ENCODE measurements around the gene VEZF1. TPM values are rescaled to one million over a fixed set of nuclear protein-coding genes. Genes with fewer than 3 reads are reported as not detected.

The VEZF1 gene
- total RNA-seq, 4 donors from 2014 or later, result 44.0 to 65.1 (median 50.1) TPM

DNA sequence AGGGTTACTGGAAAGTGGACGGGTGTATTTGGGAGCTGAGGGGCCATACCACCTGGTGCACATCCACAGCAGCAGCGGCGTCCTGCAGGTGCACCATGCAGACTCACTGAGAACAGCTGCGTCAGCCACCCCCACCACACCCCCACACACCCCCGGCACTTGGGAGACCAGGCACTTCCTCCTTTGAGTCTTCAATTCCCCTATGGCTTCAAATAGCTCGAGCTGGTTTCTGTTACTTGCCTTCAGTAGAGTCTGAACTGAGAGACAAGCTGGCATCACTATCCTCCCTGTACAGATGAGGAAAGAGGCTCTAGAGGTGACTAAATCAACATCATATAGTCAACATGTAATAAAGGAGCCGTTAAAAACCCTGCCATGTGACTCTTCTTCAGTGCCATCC is 48.3 kb downstream of the VEZF1 start:
- DNase-seq, result peak; percentile 66
- no peaks in the 10 kb centered on the region for H3K9me3 ChIP-seq
- no peaks in the 10 kb centered on the region for H3K27me3 ChIP-seq
- WGBS, 2 donors (ENCODE audit: low coverage in 1 of 2), result 8 to 25% methylated on average over 2 to 7 of the region's 7 CpGs
- in situ Hi-C loops (cut with MboI; ENCODE audit: low pct_ligation_motif_present in 1 of 4, low pct_unique_long_range_greater_than_20kb in 1 of 4, low sequenced_read_pairs in 3 of 4) (no loop called here), intact Hi-C loops (cut with DNase I; ENCODE audit: low total_unique reads) (loop anchor here (5.0 kb wide), 2 partner anchors 47 to 48 kb away; partner anchors contain the start of gene VEZF1)
- TF ChIP-seq, protein P1, sequence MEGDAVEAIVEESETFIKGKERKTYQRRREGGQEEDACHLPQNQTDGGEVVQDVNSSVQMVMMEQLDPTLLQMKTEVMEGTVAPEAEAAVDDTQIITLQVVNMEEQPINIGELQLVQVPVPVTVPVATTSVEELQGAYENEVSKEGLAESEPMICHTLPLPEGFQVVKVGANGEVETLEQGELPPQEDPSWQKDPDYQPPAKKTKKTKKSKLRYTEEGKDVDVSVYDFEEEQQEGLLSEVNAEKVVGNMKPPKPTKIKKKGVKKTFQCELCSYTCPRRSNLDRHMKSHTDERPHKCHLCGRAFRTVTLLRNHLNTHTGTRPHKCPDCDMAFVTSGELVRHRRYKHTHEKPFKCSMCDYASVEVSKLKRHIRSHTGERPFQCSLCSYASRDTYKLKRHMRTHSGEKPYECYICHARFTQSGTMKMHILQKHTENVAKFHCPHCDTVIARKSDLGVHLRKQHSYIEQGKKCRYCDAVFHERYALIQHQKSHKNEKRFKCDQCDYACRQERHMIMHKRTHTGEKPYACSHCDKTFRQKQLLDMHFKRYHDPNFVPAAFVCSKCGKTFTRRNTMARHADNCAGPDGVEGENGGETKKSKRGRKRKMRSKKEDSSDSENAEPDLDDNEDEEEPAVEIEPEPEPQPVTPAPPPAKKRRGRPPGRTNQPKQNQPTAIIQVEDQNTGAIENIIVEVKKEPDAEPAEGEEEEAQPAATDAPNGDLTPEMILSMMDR (IDR thresholded peaks at IDR 0.05), result no peak
- TF ChIP-seq POLR2AphosphoS5 (IDR thresholded peaks at IDR 0.05), result peak in 1 of 3 donors; percentile 1
- no peak for TF ChIP-seq EP300 (IDR thresholded peaks at IDR 0.05; ENCODE audit: low read depth)
- no peak for TF ChIP-seq POLR2A (IDR thresholded peaks at IDR 0.05)
- peaks cover 60 to 94% (median 79%) of the 10 kb centered on the region in 4 donors for H3K4me1 ChIP-seq
- H3K4me3 ChIP-seq, result no peak overlapping the region
- peak overlapping the region; percentile 91 to 99 (median 97) for H3K27ac ChIP-seq
- no peaks in the 10 kb centered on the region for H3K36me3 ChIP-seq

DNA sequence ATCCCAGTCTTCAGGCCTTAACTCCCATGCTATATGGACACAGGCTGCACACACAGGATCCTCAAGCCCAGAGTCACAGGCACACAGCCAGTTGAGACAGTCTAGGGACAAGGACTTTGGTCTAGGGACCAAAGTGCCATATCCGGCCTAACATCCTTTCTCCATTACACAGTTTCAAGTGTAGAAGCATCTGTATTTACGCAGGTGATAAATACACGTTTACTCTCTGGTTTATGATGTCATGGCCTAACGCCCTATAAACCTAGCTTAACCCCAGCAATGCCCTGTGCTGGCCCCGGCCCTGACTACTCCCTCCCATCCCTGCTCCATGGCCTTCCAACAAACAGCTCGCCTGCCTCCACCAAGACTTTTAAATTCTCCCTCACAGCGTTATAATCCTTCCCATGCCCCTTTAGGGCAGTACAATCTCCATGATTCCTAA is 50.0 kb downstream of the VEZF1 start:
- Histone ChIP-seq H3K9me3 (no peaks in the 10 kb centered on the region), H3K4me1 (peaks cover 66 to 95% (median 74%) of the 10 kb centered on the region in 4 donors), H3K27me3 (no peaks in the 10 kb centered on the region), H3K4me3 (no peak overlapping the region), H3K36me3 (no peaks in the 10 kb centered on the region), H3K27ac (peak overlapping the region; percentile 91 to 99 (median 97))
- intact Hi-C loops (cut with DNase I; ENCODE audit: low total_unique reads), result no loop called here
- no peak for DNase-seq
- 23 to 38% methylated on average over 5 to 7 of the region's 7 CpGs for WGBS, 2 donors (ENCODE audit: low coverage in 1 of 2)
- TF ChIP-seq POLR2AphosphoS5 (IDR thresholded peaks at IDR 0.05) (peak in 1 of 3 donors; percentile 27), POLR2A (IDR thresholded peaks at IDR 0.05) (no peak), EP300 (IDR thresholded peaks at IDR 0.05; ENCODE audit: low read depth) (no peak)
- TF ChIP-seq, protein P1 (IDR thresholded peaks at IDR 0.05), result no peak
- in situ Hi-C loops (cut with MboI; ENCODE audit: low pct_ligation_motif_present in 1 of 4, low pct_unique_long_range_greater_than_20kb in 1 of 4, low sequenced_read_pairs in 3 of 4), result no loop called here

GRCh38 chr17:57937492-57937891 is 50.6 kb downstream of the VEZF1 start:
- no peak for DNase-seq
- Histone ChIP-seq H3K9me3 (no peaks in the 10 kb centered on the region), H3K27ac (peak overlapping the region; percentile 91 to 99 (median 97)), H3K36me3 (no peaks in the 10 kb centered on the region), H3K27me3 (no peaks in the 10 kb centered on the region), H3K4me3 (no peak overlapping the region), H3K4me1 (peaks cover 66 to 98% (median 71%) of the 10 kb centered on the region in 4 donors)
- WGBS, 2 donors (ENCODE audit: low coverage in 1 of 2), result 82 to 88% methylated on average over 2 of the region's 2 CpGs
- intact Hi-C loops (cut with DNase I; ENCODE audit: low total_unique reads) (no loop called here), in situ Hi-C loops (cut with MboI; ENCODE audit: low pct_ligation_motif_present in 1 of 4, low pct_unique_long_range_greater_than_20kb in 1 of 4, low sequenced_read_pairs in 3 of 4) (no loop called here)
- no peak for TF ChIP-seq EP300 (IDR thresholded peaks at IDR 0.05; ENCODE audit: low read depth)
- no peak for TF ChIP-seq POLR2AphosphoS5 (IDR thresholded peaks at IDR 0.05)
- TF ChIP-seq, protein P1 (IDR thresholded peaks at IDR 0.05), result no peak
- TF ChIP-seq POLR2A (IDR thresholded peaks at IDR 0.05), result no peak

- peak overlapping the region; percentile 91 to 99 (median 97) for H3K27ac ChIP-seq
- H3K4me1 ChIP-seq, result peaks cover 59 to 91% (median 65%) of the 10 kb centered on the region in 4 donors
- WGBS, 2 donors (ENCODE audit: low coverage in 1 of 2), result 64 to 73% methylated on average over 3 to 11 of the region's 11 CpGs
- H3K4me3 ChIP-seq, result no peak overlapping the region
- no peaks in the 10 kb centered on the region for H3K9me3 ChIP-seq
- H3K27me3 ChIP-seq, result no peaks in the 10 kb centered on the region
- DNase-seq, result peak; percentile 49
- intact Hi-C loops (cut with DNase I; ENCODE audit: low total_unique reads), result no loop called here
- no peaks in the 10 kb centered on the region for H3K36me3 ChIP-seq
- TF ChIP-seq POLR2AphosphoS5 (IDR thresholded peaks at IDR 0.05), result peak in 2 of 3 donors; percentile 18 to 33
- no peak for TF ChIP-seq EP300 (IDR thresholded peaks at IDR 0.05; ENCODE audit: low read depth)
- in situ Hi-C loops (cut with MboI; ENCODE audit: low pct_ligation_motif_present in 1 of 4, low pct_unique_long_range_greater_than_20kb in 1 of 4, low sequenced_read_pairs in 3 of 4), result no loop called here
Observed at GRCh38 chr17:57935833-57936807, 51.9 kb downstream of the VEZF1 start.

Measured in transverse colon (tissue), 4 donors.